Activated naive CD8-positive, alpha-beta T cell (primary cell): Measurements from ENCODE around the gene GALC.

ENCODE experiments used
- H3K27ac Mint-ChIP-seq: one replicate; pipeline ENCODE4 v1.8.0; 2021; ENCODE audit warnings: mixed read lengths
- H3K27me3 Mint-ChIP-seq: one replicate; pipeline ENCODE4 v1.8.0; 2021; ENCODE audit warnings: mixed read lengths
- H3K36me3 Mint-ChIP-seq: one replicate; pipeline ENCODE4 v1.8.0; 2021; ENCODE audit warnings: mixed read lengths
- H3K4me1 Mint-ChIP-seq: one replicate; pipeline ENCODE4 v1.8.0; 2021; ENCODE audit warnings: low read depth, mixed read lengths
- H3K4me3 Mint-ChIP-seq: one replicate; pipeline ENCODE4 v1.8.0; 2021; ENCODE audit warnings: mild to moderate bottlenecking, mixed read lengths
- H3K9me3 Mint-ChIP-seq: one replicate; pipeline ENCODE4 v1.8.0; 2021; ENCODE audit warnings: low read depth, mixed read lengths

GALC gene

DNA sequence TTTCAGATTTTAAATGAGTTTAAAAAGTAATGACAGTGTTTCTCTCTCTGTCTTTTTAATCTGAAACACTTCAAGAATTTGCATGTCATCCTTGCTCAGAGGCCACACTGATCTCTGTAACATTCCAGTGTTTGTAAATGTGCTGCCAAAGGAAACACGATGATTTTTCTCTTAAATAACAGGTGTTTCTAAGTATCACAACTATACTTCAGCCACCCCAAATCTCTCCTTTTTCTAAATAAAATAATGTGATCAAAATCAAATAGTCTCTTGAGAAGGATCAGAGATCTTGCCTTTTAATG, 3.3 kb upstream of the GALC start:
- Mint-ChIP-seq H3K4me3 (no peak overlapping the region), H3K27me3 (no peaks in the 10 kb centered on the region), H3K27ac (peak overlapping the region; percentile 98), H3K9me3 (no peaks in the 10 kb centered on the region), H3K36me3 (peaks cover 2% of the 10 kb centered on the region), H3K4me1 (peaks cover 49% of the 10 kb centered on the region)

DNA sequence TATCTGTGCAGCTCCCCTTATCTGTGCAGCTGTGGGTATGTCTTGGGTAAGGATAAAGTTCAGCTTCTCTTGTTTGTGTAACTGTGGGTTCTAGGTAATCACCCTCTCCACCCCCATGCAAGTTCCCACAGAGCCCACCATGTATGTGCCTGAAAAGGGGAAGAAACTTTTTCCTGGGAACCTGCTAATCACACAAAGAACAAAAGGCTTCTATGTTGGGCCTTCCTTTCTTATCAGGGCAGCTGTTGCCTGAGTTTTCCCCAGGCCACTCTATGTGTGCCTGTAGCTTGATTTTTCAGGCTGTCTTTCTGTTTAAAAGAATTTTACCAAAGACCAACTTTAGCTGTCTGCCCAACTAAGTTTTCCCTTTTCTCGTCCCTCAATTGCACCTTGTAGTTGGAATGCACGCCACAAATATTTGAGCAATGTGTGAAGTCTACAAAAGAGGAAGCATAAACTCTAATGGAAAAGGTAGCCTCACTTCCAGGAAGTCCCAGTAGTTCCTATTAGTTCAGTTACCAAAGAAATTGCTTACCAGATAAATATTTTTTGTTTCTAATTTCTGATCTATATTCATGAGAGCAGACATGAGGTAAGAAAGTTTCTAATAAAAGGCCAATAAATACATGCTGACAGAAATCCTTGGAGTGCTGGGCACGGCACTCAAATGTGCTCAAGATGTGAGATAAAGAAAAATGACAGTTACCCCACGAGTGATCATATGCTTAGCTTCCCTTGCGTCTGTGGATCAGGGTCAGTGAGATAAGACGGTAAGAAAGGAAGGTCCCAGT, 2.7 kb upstream of the GALC start:
- Mint-ChIP-seq H3K27ac (peak overlapping the region; percentile 98), H3K4me1 (peaks cover 50% of the 10 kb centered on the region), H3K36me3 (peaks cover 2% of the 10 kb centered on the region), H3K4me3 (no peak overlapping the region), H3K27me3 (no peaks in the 10 kb centered on the region), H3K9me3 (no peaks in the 10 kb centered on the region)

GRCh38 chr14:87994974-87995373, 2.0 kb upstream of the GALC start:
- Mint-ChIP-seq H3K4me3 (peak overlapping the region; percentile 88), H3K36me3 (peaks cover 2% of the 10 kb centered on the region), H3K27ac (peak overlapping the region; percentile 98), H3K9me3 (no peaks in the 10 kb centered on the region), H3K4me1 (peaks cover 54% of the 10 kb centered on the region), H3K27me3 (no peaks in the 10 kb centered on the region)

DNA sequence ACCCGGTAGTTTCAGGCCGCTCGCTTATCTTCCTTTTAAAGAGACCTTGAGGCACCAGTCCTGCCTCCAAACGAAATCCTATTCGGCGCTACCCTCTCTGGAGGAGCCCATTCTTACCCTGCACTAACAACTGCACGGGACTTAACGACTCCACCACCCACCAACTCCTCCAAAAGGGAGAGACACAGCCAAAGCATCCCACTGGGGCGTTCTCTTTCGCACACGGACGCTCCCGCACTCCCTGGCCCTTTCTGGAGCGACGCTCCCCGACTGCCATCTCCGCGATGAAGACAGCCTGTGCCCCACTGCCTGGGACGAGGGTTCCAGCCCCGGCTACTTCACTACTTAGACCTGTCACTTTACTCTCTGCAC, 650 bp downstream of the GALC start:
- Mint-ChIP-seq H3K4me3 (peak overlapping the region; percentile 88), H3K27ac (peak overlapping the region; percentile 91), H3K9me3 (no peaks in the 10 kb centered on the region), H3K27me3 (no peaks in the 10 kb centered on the region), H3K4me1 (peaks cover 61% of the 10 kb centered on the region), H3K36me3 (peaks cover 2% of the 10 kb centered on the region)

GRCh38 chr14:87990682-87991081, 2.3 kb downstream of the GALC start:
- Mint-ChIP-seq H3K36me3 (peaks cover 6% of the 10 kb centered on the region), H3K27ac (peak overlapping the region; percentile 55), H3K4me3 (peak overlapping the region; percentile 7), H3K27me3 (no peaks in the 10 kb centered on the region), H3K4me1 (peaks cover 57% of the 10 kb centered on the region), H3K9me3 (no peaks in the 10 kb centered on the region)

DNA sequence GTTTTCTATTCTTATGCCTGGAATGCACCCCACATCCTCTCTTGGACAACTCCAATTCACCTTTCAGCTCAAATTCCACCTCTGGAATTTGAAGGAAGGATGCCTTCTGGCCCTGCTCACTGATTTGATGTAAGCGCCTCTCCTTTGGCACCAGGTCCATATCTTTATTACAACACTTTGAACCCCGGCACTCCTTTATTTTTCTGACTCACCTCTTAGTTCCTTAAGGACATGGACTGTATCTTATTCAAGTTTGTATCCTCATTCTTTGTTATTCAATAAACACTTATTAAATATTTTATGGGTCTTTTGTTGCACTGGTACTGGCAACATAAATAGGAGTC, 3.1 kb downstream of the GALC start:
- no peak overlapping the region for H3K4me3 Mint-ChIP-seq
- H3K27ac Mint-ChIP-seq, result no peak overlapping the region
- peaks cover 6% of the 10 kb centered on the region for H3K36me3 Mint-ChIP-seq
- no peaks in the 10 kb centered on the region for H3K9me3 Mint-ChIP-seq
- H3K27me3 Mint-ChIP-seq, result no peaks in the 10 kb centered on the region
- peaks cover 50% of the 10 kb centered on the region for H3K4me1 Mint-ChIP-seq

DNA sequence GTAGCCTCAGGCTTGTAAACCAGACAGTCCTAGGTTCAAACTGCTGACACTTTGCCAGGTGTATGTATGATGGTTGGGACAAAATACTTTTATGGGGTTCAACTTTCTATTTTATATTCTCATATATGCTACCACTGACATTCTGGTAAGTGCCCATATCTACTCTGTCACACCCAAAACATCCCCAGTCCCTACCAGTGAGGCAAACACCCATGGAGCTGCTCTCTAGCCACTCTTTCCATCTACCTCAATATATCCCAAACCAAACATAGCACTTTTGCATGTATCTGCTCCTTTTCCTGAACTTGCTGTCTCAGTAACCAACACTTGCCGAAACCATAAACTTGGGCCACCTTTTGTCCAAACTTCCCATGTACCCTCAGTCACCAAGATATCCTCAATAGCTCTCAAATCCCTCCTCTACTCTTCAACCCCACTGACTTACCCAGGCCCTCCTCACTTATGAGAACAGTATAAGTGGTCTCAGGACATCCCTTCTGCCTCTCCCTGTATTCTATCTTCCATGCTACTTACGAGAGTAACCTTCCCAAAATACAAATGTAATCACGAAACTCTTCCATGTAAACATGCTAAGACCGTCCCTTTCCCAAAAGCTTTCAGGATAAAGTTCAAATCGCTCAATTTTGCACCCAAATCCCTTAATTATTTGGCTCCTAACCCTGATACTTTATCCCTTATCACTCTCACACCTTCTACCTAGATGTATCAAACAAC, 3.6 kb downstream of the GALC start:
- Mint-ChIP-seq H3K27me3 (no peaks in the 10 kb centered on the region), H3K4me3 (no peak overlapping the region), H3K27ac (no peak overlapping the region), H3K9me3 (no peaks in the 10 kb centered on the region), H3K4me1 (peaks cover 44% of the 10 kb centered on the region), H3K36me3 (peaks cover 7% of the 10 kb centered on the region)

DNA sequence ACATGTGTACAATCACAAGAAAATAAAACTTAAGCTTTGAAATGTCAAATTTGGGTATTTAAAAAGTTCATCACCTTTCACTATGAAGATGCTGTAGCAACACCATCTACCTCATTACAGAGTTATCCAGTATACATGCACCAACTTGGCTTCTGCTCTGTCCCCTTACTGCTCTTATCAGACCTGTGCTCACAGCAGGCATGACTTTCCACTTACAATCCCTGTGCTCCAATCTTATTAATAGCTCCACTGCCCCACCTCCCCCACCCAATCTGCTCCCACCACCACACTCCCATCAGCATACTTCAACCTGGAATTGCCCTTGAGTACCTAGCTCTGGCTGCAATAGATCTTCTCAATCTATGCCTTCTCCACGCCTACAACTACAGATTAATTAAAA, 13.3 kb downstream of the GALC start:
- H3K4me1 Mint-ChIP-seq, result no peaks in the 10 kb centered on the region
- no peaks in the 10 kb centered on the region for H3K27me3 Mint-ChIP-seq
- H3K27ac Mint-ChIP-seq, result no peak overlapping the region
- no peaks in the 10 kb centered on the region for H3K9me3 Mint-ChIP-seq
- H3K4me3 Mint-ChIP-seq, result no peak overlapping the region
- H3K36me3 Mint-ChIP-seq, result peaks cover 32% of the 10 kb centered on the region

DNA sequence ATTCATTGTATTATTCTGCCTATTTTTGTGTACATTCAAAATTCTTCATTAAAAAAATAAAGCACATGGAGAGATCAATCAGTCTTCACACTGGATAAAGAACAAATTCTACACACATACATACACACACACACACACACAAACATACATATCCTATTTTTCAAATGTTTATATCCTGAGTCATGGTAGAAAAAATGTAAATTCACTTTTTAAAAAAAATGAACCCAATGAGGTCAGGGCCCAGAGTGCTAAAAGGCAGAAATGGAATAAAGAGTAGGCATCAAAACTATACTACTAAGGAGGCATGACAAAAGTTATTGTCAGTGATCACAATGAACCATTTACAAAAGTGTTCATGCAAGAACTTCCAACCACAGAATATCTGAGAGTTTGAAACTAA, 17.3 kb downstream of the GALC start:
- Mint-ChIP-seq H3K4me3 (no peak overlapping the region), H3K4me1 (no peaks in the 10 kb centered on the region), H3K27ac (no peak overlapping the region), H3K27me3 (no peaks in the 10 kb centered on the region), H3K36me3 (peaks cover 30% of the 10 kb centered on the region), H3K9me3 (no peaks in the 10 kb centered on the region)

DNA sequence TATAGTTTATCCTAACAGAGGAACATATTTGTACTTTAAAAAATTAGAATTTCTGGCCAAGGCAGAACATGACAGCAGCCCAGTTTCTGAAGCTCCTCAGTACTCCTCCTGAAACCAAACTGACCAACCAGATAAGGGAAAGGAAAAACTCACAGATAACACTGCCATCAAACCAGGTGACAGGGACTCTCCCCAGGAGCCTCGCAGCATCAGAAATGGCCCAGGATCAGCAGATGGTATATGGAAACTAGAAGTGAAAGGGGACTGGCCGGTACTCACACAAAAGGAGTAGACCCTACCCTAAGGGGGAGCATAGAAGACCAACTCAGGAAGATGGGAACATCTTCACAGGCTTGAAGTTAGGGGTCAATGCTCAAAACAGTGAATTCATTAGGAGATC, 22.0 kb downstream of the GALC start:
- peaks cover 23% of the 10 kb centered on the region for H3K36me3 Mint-ChIP-seq
- no peaks in the 10 kb centered on the region for H3K9me3 Mint-ChIP-seq
- no peaks in the 10 kb centered on the region for H3K4me1 Mint-ChIP-seq
- no peak overlapping the region for H3K4me3 Mint-ChIP-seq
- H3K27me3 Mint-ChIP-seq, result no peaks in the 10 kb centered on the region
- no peak overlapping the region for H3K27ac Mint-ChIP-seq

DNA sequence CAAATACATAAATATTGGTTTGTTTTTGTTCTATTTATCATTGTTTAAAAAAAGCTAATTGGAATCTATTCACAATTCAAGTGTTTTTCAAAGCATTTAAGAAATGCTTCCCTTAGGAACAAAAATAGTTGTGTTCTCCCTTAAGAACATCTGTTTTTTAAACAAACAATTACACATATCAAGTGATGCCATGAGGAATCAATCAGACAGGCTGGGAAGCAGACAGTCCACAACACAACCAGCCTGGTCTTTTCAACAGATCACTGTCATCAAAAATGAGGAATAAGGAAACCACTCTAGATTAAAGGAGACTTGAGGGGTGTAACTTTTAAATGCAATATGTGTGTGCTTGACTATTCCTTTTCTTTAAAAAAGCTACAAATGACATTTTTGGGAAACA, 25.5 kb downstream of the GALC start:
- no peak overlapping the region for H3K27ac Mint-ChIP-seq
- H3K27me3 Mint-ChIP-seq, result no peaks in the 10 kb centered on the region
- no peaks in the 10 kb centered on the region for H3K4me1 Mint-ChIP-seq
- no peaks in the 10 kb centered on the region for H3K9me3 Mint-ChIP-seq
- H3K4me3 Mint-ChIP-seq, result no peak overlapping the region
- H3K36me3 Mint-ChIP-seq, result peaks cover 29% of the 10 kb centered on the region

- Mint-ChIP-seq H3K27me3 (no peaks in the 10 kb centered on the region), H3K27ac (no peak overlapping the region), H3K36me3 (peaks cover 28% of the 10 kb centered on the region), H3K4me3 (no peak overlapping the region), H3K9me3 (no peaks in the 10 kb centered on the region), H3K4me1 (no peaks in the 10 kb centered on the region)
Observed at GRCh38 chr14:87966816-87967215, 26.2 kb downstream of the GALC start.

DNA sequence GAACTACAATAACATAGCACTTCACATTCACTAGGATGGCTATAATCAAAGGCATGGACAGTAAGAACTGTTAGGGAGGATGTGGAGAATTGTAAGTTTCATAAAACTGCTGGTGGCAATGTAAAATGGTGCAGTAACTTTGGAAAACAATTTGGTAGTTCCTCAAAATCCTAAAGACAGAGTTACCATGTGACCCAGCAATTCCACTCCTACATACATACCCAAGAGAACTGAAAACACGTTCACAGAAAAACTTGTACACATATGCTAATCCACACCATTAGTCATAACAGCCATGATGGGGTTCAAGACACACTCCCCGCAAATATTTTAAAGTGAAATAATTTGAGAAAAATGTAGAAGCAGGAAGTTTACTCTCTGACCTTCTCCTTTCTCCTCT, 31.7 kb downstream of the GALC start:
- Mint-ChIP-seq H3K36me3 (peaks cover 46% of the 10 kb centered on the region), H3K4me1 (peaks cover 4% of the 10 kb centered on the region), H3K4me3 (no peak overlapping the region), H3K27me3 (no peaks in the 10 kb centered on the region), H3K27ac (no peak overlapping the region), H3K9me3 (no peaks in the 10 kb centered on the region)

DNA sequence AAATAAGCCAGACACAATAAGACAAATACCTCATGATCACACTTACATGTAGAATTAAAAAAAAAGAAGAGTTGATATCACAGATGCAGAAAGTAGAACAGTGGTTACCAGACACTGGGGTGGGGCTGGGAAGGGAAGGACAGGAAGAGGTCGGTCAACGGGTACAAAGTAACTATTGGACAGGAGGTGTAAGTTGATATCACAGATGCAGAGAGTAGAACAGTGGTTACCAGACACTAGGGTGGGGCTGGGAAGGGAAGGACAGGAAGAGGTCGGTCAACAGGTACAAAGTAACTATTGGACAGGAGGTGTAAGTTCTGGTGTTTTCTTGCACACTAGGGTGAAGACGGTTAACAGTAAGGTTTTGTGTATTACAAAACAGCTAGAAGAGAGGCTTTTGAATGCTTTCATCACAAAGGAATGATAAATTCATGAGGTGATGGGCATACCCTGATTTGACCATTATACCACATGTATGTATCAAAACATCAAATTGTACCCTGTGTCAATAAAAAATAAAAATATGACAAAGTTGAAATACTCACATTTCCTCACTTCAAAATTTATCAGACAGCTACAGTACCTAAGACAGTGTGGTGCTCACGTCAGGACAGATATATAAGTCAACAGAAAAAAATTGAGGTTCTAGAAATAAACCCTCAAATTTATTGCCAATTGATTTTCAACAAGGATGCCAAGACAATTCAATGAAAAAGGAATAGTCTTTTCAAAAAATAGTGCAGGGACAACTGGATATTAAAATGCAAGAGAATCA, 32.8 kb downstream of the GALC start:
- no peaks in the 10 kb centered on the region for H3K27me3 Mint-ChIP-seq
- peaks cover 4% of the 10 kb centered on the region for H3K4me1 Mint-ChIP-seq
- no peaks in the 10 kb centered on the region for H3K9me3 Mint-ChIP-seq
- no peak overlapping the region for H3K4me3 Mint-ChIP-seq
- no peak overlapping the region for H3K27ac Mint-ChIP-seq
- peaks cover 42% of the 10 kb centered on the region for H3K36me3 Mint-ChIP-seq

- Mint-ChIP-seq H3K27ac (no peak overlapping the region), H3K27me3 (no peaks in the 10 kb centered on the region), H3K4me3 (no peak overlapping the region), H3K4me1 (peaks cover 33% of the 10 kb centered on the region), H3K36me3 (peaks cover 22% of the 10 kb centered on the region), H3K9me3 (no peaks in the 10 kb centered on the region)
Observed at GRCh38 chr14:87955501-87955900, 37.5 kb downstream of the GALC start.
